GM19397 (cell line): ENCODE data around the gene TRIM37.
"Not testable (repeated sequence)": the region's sequence is repeated elsewhere in the genome, so short reads cannot be mapped to it uniquely, and the experiment has no call there.

ENCODE experiments used
- ATAC-seq: cut with Tn5 transposase; IDR thresholded peaks from one replicate; pipeline ENCODE4 v1.9.1; 2021; ENCODE audit warnings: mild to moderate bottlenecking, moderate library complexity; ENCODE audit not compliant: unreplicated experiment

Gene TRIM37

DNA sequence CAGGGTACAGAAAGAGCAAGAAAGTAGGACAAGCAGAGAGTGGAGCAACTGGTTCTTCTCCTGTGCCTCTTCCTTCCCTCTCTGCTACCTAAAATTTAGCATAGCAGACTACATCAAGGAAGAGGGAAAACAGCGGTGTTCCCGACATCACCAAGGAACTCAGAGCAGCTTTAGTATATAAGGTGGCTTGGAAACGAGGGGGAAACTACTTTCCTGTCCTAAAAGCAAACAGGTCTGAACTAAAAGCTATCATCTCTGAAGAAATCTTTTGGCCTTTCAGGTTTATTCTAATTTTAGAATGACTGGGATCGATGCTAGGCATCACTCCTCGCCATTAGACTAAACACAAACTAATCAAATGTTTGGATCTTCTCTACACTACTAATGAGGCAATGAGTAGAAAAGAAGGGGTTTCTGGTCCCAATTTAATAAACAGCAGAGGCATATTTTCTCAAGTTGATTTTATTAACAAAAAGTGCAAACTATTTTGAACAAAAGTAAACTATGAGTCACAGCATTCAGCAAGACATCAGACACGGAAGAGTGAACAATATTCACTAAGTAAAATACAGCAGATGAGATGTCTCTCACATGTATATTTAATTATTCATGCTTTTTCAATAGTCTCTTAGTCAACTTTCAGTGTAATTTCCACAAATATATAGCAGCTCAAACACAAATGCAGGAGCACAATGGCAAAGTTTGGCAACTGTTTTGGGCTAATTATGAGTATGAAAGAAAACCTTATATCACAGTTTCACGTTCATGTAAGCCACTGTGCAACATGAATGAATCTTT is 108.7 kb downstream of the TRIM37 start:
- no peak for ATAC-seq

DNA sequence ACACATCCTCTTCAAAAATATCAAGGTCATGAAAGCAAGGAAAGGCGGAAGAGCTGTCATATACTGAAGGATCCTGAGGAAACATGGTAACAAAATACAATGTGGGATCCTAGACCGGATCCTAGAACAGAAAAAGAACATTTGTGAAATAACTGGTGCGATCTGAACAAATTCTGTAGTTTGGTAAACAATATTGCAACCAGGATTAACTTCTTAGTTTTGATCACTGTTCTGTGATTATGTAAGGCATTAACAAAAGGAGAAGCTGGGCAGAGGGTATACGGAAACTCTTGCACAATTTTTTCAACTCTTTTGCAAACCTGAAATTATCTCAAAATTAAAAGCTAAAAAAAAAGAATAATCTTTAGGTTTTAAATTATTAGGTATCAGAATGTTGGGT is 109.7 kb downstream of the TRIM37 start:
- no peak for ATAC-seq

GRCh38 chr17:58995247-58995940 is 111.3 kb downstream of the TRIM37 start:
- ATAC-seq = no peak

DNA sequence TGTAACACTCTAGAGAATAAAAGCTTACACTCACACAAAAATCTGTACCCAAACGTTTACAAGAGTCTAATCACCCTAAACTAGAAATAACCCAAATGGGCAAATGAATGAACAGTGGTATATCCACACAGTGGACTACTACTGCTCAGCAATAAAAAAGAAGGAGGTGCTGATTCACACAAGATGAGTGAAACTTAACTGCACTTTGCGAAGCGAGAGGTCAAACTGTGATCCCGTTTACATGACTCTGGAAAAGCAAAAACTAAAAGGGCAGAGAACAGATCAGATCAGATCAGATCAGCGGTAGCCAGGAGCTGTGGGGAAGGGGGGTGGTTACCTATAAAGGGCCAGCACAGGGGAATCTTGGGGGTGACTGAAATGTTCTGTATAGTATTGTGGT is 113.4 kb downstream of the TRIM37 start:
- ATAC-seq = no peak

DNA sequence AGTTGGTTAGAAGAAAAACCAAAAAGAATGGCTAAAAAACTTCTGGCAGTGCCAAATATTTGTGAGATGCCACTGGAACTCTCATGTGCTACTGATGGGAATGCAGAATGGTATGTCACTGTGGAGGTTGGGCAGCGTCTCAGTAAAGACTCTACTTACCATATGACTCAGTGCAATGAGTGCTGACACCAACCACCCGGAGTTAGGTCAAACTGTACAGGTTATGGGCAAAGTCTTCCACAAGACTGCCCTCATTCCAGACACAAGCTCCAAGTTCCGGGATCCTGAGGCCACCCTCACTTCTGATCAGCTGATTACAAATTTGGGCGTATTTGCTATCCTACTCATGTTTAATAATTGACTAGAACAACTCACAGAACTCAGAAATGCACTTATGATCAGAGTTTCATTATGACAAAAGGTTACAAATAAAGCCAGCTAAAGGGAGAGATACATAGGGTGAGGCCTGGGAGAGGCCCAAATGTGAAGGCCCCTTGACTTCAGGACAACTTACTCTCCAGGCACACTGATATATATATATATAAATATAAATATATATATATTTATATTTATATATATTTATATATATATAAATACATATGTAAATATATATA is 114.9 kb downstream of the TRIM37 start:
- no peak for ATAC-seq

GRCh38 chr17:58989629-58990028 is 117.1 kb downstream of the TRIM37 start:
- ATAC-seq = no peak

- ATAC-seq = no peak
Observed at GRCh38 chr17:58985971-58986370, 120.7 kb downstream of the TRIM37 start.

DNA sequence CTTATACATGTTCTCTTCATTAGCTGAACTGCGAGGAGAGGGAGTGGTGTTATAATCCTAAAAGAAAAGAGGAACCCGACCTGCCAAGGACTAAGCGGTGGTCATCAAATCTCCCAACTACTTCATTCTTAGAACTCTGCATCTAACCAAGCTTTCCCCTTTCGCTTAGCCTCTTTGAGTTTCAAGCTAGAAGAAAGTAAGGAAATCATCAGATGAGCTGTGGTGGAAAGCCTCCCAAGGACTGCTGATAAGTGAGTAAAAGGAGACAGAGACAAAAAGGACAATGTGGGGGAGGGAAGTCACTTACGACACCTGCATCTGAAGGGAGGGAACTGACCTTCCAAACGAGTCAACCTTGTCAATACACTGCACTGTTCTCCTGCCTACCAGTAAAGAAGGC is 121.3 kb downstream of the TRIM37 start:
- no peak for ATAC-seq

DNA sequence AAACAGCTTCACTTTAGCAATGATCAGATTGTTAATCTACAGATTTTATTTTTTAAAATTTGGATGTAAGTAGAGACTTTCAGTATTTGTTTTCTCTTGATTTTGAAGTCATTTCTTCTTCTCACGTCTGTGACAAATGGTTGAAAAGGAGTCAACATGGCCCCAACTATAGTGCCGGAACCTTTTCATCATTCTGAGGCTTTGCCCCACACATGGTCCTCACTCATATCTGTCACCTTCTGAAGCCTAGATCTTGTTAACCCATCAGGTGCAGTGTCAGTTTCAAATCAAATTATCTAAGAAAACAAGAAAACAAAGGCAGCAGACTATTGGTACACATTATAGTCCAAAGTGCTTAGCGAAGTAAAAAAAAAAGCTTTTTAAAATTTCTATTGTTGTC is 124.1 kb downstream of the TRIM37 start:
- no peak for ATAC-seq

- no peak for ATAC-seq
Observed at GRCh38 chr17:58980706-58981481, 125.8 kb downstream of the TRIM37 start.

- no peak for ATAC-seq
Observed at GRCh38 chr17:58976541-58976940, 130.1 kb downstream of the TRIM37 start.

- no peak for ATAC-seq
Observed at GRCh38 chr17:58974354-58974753, 132.3 kb downstream of the TRIM37 start.

DNA sequence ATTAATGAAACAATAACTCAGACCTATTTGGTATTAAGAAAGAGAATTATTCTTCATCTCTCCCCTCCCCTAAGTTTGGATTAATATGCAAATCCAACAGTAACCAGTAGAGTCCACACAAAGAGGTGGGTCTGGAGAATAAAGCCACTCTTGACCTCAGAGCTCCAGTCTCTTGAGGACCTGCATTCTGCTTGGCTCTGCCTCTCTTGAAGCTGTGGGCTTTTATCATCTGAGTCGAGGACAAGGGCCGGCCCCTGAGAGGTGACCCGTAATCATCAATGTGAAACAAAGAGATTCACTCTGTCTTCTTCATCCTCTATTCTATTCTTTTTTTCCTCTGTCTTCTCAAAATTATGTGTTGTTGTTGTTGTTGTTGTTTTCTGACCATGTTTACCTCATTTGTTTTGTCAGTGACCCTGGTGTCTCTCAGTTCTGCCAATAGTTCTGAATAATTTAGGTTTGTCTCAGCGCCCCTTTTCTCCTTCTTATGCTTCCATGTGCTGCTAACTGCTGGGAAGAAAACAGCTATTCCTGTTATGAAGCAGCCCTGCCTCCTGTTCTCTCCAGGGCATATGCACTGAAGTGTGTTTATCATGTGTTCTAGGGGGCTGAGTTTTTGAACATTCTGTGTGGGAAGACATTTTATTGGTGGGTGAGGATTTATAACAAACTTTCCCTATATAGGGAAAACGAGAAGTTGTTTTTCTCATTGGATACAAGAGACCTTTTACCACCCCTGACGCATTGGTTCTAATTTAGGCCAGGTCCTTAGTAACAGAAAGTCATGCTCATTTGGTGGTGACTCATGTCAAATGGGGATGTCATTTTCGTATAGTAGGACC is 135.8 kb downstream of the TRIM37 start:
- ATAC-seq = no peak

- ATAC-seq = no peak
Observed at GRCh38 chr17:58969612-58970011, 137.1 kb downstream of the TRIM37 start.

DNA sequence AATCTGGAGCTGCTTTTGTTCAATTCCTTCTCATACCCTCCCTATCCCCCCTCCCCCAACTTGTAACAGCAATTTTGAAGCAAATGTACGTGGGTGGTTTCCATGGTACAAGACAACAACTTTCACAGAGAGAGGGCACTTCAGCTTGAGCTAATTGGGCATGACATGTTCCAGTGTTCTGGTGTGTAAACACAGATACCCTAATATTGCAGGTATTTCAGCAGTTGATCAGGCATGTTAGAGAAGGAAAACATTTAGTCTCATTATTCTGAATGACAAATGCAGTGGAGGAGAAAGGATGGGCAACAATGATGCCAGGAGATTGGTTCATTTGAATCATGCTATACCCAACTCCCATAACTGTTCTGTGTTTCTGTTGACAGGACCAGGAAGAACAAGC is 137.5 kb downstream of the TRIM37 start:
- no peak for ATAC-seq

DNA sequence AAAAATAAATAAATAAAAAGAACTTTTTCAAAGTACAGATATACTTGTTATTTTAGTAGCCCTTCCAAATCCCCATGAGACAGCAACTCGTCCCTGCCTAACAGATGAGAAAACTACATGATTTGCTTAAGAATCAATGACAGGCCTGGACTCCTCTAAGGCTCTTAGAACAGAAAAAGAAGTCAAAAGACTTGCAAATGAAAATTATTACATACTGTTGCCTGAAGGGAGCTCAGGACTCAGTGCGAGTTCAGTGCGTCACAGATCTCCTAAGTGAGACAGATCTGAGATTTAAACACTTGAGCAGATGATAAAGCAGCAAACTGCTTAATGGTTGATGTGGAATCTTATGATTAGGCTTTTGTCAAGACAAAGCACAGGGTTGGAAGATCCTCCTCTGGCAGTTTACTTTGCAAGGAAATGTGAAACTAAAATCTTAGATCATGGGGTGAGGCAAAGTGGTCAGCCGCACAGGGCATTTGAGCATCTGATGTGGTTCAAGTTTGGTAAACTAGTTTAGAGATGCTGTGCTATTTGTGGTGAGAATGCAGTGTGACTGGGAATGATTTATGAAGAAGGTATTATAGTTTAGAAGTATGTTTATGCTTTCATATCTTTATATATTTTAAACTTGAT is 138.1 kb downstream of the TRIM37 start:
- ATAC-seq = no peak

DNA sequence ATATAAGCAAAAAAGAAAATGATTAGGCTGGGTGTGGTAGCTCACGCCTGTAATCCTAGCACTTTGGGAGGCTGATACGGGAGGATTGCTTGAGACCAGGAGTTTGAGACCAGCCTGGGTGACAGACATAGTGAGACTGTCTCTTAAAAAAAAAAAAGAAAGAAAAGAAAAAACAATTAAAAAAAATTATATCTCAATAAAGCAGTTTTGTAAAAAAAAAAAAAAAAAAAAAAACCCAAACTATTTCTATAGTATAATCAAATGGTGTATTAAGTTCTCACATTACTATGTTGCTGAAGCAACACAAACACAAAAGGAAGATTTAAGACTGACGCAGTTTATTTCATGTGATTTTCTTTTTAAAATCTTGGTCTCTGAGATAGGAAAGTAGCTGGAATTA is 140.5 kb downstream of the TRIM37 start:
- ATAC-seq = no peak

DNA sequence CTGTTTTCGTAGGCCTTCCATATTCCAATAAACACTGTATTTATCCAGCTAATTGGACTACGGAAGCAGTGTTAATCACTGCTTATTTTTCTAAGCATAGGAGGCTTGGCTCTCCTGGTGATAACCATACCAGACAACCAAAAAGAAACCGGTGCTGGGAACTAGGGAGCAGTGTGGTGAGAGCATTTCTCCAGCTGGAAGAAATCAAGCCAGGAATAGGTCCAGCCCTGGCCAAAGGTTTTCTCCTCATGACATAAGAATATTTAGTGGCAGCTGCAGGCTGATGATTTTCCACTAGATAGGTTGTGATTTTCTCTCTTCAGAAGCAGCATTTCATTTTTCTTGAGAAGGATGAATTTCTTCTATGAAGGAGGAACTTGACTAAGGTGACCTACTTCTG is 141.5 kb downstream of the TRIM37 start:
- ATAC-seq = no peak

- no peak for ATAC-seq
Observed at GRCh38 chr17:58960068-58960467, 146.6 kb downstream of the TRIM37 start.

GRCh38 chr17:58957725-58958073 is 149.0 kb downstream of the TRIM37 start:
- ATAC-seq = not testable (repeated sequence)
